Endodermal cell (in vitro differentiated cells): ENCODE data around the gene TGM1. TPM values are rescaled to one million over a fixed set of nuclear protein-coding genes. Genes with fewer than 3 reads are reported as not detected.
"Not testable (repeated sequence)": the region's sequence is repeated elsewhere in the genome, so short reads cannot be mapped to it uniquely, and the experiment has no call there.

Source experiments
- DNase-seq: peaks from one replicate; pipeline ENCODE4 v3.0.0-alpha.2; 2017
- H3K27ac ChIP-seq: 2 replicates; pipeline ENCODE4 v1.5.1; 2013; ENCODE audit warnings: mild to moderate bottlenecking, low read depth, low read length, moderate library complexity
- H3K27me3 ChIP-seq: 2 replicates; pipeline ENCODE4 v1.6.1; 2013; ENCODE audit warnings: mild to moderate bottlenecking, low read length, moderate library complexity; ENCODE audit not compliant: insufficient read depth, control insufficient read depth, poor library complexity, severe bottlenecking
- H3K36me3 ChIP-seq: 2 replicates; pipeline ENCODE4 v1.7.0; 2013; ENCODE audit warnings: mild to moderate bottlenecking, low read length, moderate library complexity; ENCODE audit not compliant: control insufficient read depth, insufficient read depth
- H3K4me1 ChIP-seq: one replicate; pipeline ENCODE4 v1.7.0; 2013; ENCODE audit warnings: low read length; ENCODE audit not compliant: control insufficient read depth, insufficient read depth
- H3K4me3 ChIP-seq: 2 replicates; pipeline ENCODE4 v1.5.1; 2013; ENCODE audit warnings: mild to moderate bottlenecking, low read length, moderate library complexity
- H3K9ac ChIP-seq: 2 replicates; pipeline ENCODE4 v1.6.1; 2013; ENCODE audit warnings: mild to moderate bottlenecking, low read length, moderate library complexity; ENCODE audit not compliant: poor library complexity, severe bottlenecking; ENCODE audit errors: extremely low read depth
- H3K9me3 ChIP-seq: 2 replicates; pipeline ENCODE4 v1.6.1; 2013; ENCODE audit warnings: mild to moderate bottlenecking, low read length, moderate library complexity; ENCODE audit not compliant: control insufficient read depth
- H3K27ac Mint-ChIP-seq: 2 replicates; pipeline ENCODE4 v1.8.0; 2020; ENCODE audit warnings: mixed read lengths
- H3K27me3 Mint-ChIP-seq: 2 replicates; pipeline ENCODE4 v1.8.0; 2021; ENCODE audit warnings: mild to moderate bottlenecking, mixed read lengths; ENCODE audit not compliant: insufficient read depth
- H3K36me3 Mint-ChIP-seq: 2 replicates; pipeline ENCODE4 v1.8.0; 2020; ENCODE audit warnings: low read depth, mixed read lengths
- H3K4me1 Mint-ChIP-seq: 2 replicates; pipeline ENCODE4 v1.8.0; 2020; ENCODE audit warnings: mixed read lengths
- H3K4me3 Mint-ChIP-seq: 2 replicates; pipeline ENCODE4 v1.8.0; 2020; ENCODE audit warnings: mild to moderate bottlenecking, moderate library complexity, mixed read lengths
- H3K9me3 Mint-ChIP-seq: 2 replicates; pipeline ENCODE4 v1.8.0; 2020; ENCODE audit warnings: mild to moderate bottlenecking, mixed read lengths
- WGBS, 2 experiments: methylation state at CpG; one replicate each; pipeline versions ENCODE4 v1.1.5 to v1.1.7; 2013; ENCODE audit warnings: missing lambda C conversion rate in 2 of 2, mixed read lengths in 1 of 2; ENCODE audit not compliant: insufficient coverage in 1 of 2, insufficient read length in 1 of 2; 5-methylcytosine and 5-hydroxymethylcytosine counted together
- total RNA-seq, 2 donors: library from RNA; stranded (reverse); fragmentation: NEBNext Ultra II Directional in 1 of 2; extraction: Animal tissue kit (Norgen Biotek cat#: 25700) in 1 of 2; gene quantifications; 2 replicates in 1 of 2; 3 replicates in 1 of 2; pipeline ENCODE4 v1.2.1, GENCODE V29; 2021

The TGM1 gene
- total RNA-seq, 2 donors from 2014 or later: 1.6 to 3.4 TPM

DNA sequence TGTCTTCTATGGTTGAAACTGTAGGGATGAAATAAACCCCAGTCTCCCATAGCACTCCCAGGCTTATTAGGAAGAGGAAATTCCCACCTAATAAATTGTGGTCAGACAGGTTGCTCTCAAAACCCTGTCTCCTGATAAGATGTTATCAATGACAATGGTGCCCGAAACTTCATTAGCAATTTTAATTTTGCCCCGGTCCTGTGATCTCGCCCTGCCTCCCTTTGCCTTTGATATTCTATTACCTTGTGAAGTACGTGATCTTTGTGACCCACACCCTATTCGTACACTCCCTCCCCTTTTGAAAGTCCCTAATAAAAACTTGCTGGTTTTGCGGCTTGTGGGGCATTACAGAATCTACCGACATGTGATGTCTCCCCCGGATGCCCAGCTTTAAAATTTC lies 60.4 kb downstream of the TGM1 start:
- H3K27ac ChIP-seq, H3K4me1 Mint-ChIP-seq, H3K27me3 Mint-ChIP-seq, H3K27me3 ChIP-seq, H3K4me3 Mint-ChIP-seq, H3K9ac ChIP-seq, H3K27ac Mint-ChIP-seq, H3K4me1 ChIP-seq, H3K4me3 ChIP-seq: not testable (repeated sequence)
- WGBS, 2 experiments: 66 to 69% methylated on average over 8 of the region's 8 CpGs
- Mint-ChIP-seq H3K9me3 (peaks cover 32% of the 10 kb centered on the region), H3K36me3 (peaks cover 76% of the 10 kb centered on the region)
- Histone ChIP-seq H3K9me3 (peaks cover 23% of the 10 kb centered on the region), H3K36me3 (peaks cover 53% of the 10 kb centered on the region)
- peak; percentile 58 for DNase-seq

Other genes starting within 250 kb of the TGM1 start
- gene CARMIL3, start 211.2 kb downstream of the TGM1 start, total RNA-seq: 1 to 10 TPM; 2.1 to 4.4 TPM
- gene CPNE6, start 191.6 kb downstream of the TGM1 start, total RNA-seq: not detected
- gene PCK2, start 168.9 kb downstream of the TGM1 start, total RNA-seq: 10 to 100 TPM; 37.7 to 42.8 TPM
- gene DCAF11, start 148.4 kb downstream of the TGM1 start, total RNA-seq: 10 to 100 TPM; 71.1 to 72.2 TPM
- gene NRL, start 148.2 kb downstream of the TGM1 start, total RNA-seq: 1 to 10 TPM; 1.9 TPM
- 1 to 10 TPM in 1 of 2 donors, not detected in 1; 1.1 TPM for gene FITM1, start 132.5 kb downstream of the TGM1 start, total RNA-seq
- 100 to 1,000 TPM in 1 of 2 donors, 10 to 100 TPM in 1; 68.6 to 108 TPM for gene PSME1, start 127.0 kb downstream of the TGM1 start, total RNA-seq
- 10 to 100 TPM; 34.0 to 39.5 TPM for gene EMC9, start 121.6 kb downstream of the TGM1 start, total RNA-seq
- gene PSME2, start 116.6 kb downstream of the TGM1 start, total RNA-seq: 100 to 1,000 TPM; 106 to 112 TPM
- gene RNF31, start 115.7 kb downstream of the TGM1 start, total RNA-seq: 10 to 100 TPM; 75.5 to 82.9 TPM
- 10 to 100 TPM; 13.6 to 26.9 TPM for gene IRF9, start 101.9 kb downstream of the TGM1 start, total RNA-seq
- 10 to 100 TPM; 60.3 to 98.3 TPM for gene REC8, start 91.1 kb downstream of the TGM1 start, total RNA-seq
- gene IPO4, start 74.4 kb downstream of the TGM1 start, total RNA-seq: 10 to 100 TPM; 56.3 to 67.4 TPM
- 10 to 100 TPM; 37.4 to 40.8 TPM for gene TM9SF1, start 67.7 kb downstream of the TGM1 start, total RNA-seq
- gene TSSK4, start 57.5 kb downstream of the TGM1 start, total RNA-seq: under 1 TPM; 0.38 to 0.51 TPM
- gene CHMP4A, start 49.7 kb downstream of the TGM1 start, total RNA-seq: 10 to 100 TPM; 38.8 to 44.3 TPM
- 10 to 100 TPM; 21.0 to 25.0 TPM for gene MDP1, start 47.1 kb downstream of the TGM1 start, total RNA-seq
- gene NEDD8, start 30.8 kb downstream of the TGM1 start, total RNA-seq: 100 to 1,000 TPM; 210 to 267 TPM
- gene GMPR2, start 30.2 kb downstream of the TGM1 start, total RNA-seq: 10 to 100 TPM; 56.1 to 63.1 TPM
- gene TINF2, start 20.6 kb downstream of the TGM1 start, total RNA-seq: 10 to 100 TPM; 43.4 to 43.5 TPM
- 10 to 100 TPM; 20.2 to 20.5 TPM for gene RABGGTA, start 8.4 kb upstream of the TGM1 start, total RNA-seq
- 10 to 100 TPM; 21.2 to 22.5 TPM for gene DHRS1, start 36.6 kb upstream of the TGM1 start, total RNA-seq
- gene NOP9, start 36.7 kb upstream of the TGM1 start, total RNA-seq: 10 to 100 TPM; 31.1 to 32.0 TPM
- gene CIDEB, start 44.8 kb upstream of the TGM1 start, total RNA-seq: 1 to 10 TPM in 1 of 2 donors, under 1 TPM in 1; 0.97 to 3.1 TPM
- 1 to 10 TPM; 7.4 to 9.5 TPM for gene LTB4R2, start 47.0 kb upstream of the TGM1 start, total RNA-seq
- 1 to 10 TPM; 6.4 to 6.6 TPM for gene LTB4R, start 48.3 kb upstream of the TGM1 start, total RNA-seq
- gene ADCY4, start 71.9 kb upstream of the TGM1 start, total RNA-seq: not detected
- not detected for gene RIPK3, start 76.8 kb upstream of the TGM1 start, total RNA-seq
- 10 to 100 TPM; 24.8 to 34.1 TPM for gene NFATC4, start 105.0 kb upstream of the TGM1 start, total RNA-seq
- 10 to 100 TPM; 19.5 to 19.7 TPM for gene NYNRIN, start 135.8 kb upstream of the TGM1 start, total RNA-seq
- gene CBLN3, start 166.5 kb upstream of the TGM1 start, total RNA-seq: 1 to 10 TPM; 2.1 to 2.4 TPM
- gene KHNYN, start 166.8 kb upstream of the TGM1 start, total RNA-seq: 10 to 100 TPM; 46.2 to 46.6 TPM
- gene SDR39U1, start 179.6 kb upstream of the TGM1 start, total RNA-seq: 10 to 100 TPM; 40.4 to 41.3 TPM
- not detected for gene CMA1, start 245.1 kb upstream of the TGM1 start, total RNA-seq